GM12878 (cell line): ENCODE data around the gene LYZL1. TPM values are rescaled to one million over a fixed set of nuclear protein-coding genes. Genes with fewer than 3 reads are reported as not detected.

ENCODE experiments used
- ATAC-seq: fragments of 200-7000 bp; cut with Tn5 transposase; 3 replicates; pipeline ENCODE4 v1.9.1; 2020; ENCODE audit warnings: mild to moderate bottlenecking, moderate library complexity
- BruUV-seq: library from RNA; stranded (reverse); fragments of 400-500 nt; replicated peaks from 2 replicates; lab custom pipeline; 2021; lab: Mats Ljungman, UMichigan
- CTCF ChIA-PET: fragments of 300-600 bp; sonication (Branson Sonifier 250); formaldehyde crosslinking; extraction: SDS; loops from one replicate; lab custom pipeline; 2021; ENCODE audit warnings: inconsistent platforms; lab: Yijun Ruan, JAX
- POLR2A ChIA-PET: fragments of 350-600 bp; formaldehyde crosslinking; extraction: SDS; loops from one replicate; lab custom pipeline; 2021; ENCODE audit warnings: inconsistent platforms; lab: Charles Lee
- RAD21 ChIA-PET: fragments of 300-600 bp; sonication (Branson Sonifier 250); formaldehyde crosslinking; loops from one replicate; lab custom pipeline; 2023; ENCODE audit warnings: antibody characterized with exemption; ENCODE audit not compliant: unreplicated experiment; lab: Charles Lee
- SMC1A ChIA-PET: fragments of 300-600 bp; sonication (Branson Sonifier 250); formaldehyde crosslinking; loops from one replicate; lab custom pipeline; 2023; ENCODE audit not compliant: unreplicated experiment, uncharacterized antibody; lab: Charles Lee
- DNase-seq: peaks from one replicate; pipeline ENCODE4 v3.0.0-alpha.2; 2011; ENCODE audit warnings: low read depth, low spot score
- FAIRE-seq: peaks from 3 replicates; lab custom pipeline; 2011; peaks lifted over from hg19 to GRCh38; lab: Jason Lieb, UNC
- H2AFZ ChIP-seq: 2 replicates; pipeline ENCODE4 v1.6.0; 2011; ENCODE audit warnings: low read depth, low read length, control low read depth; ENCODE audit not compliant: control insufficient read depth
- H3K27ac ChIP-seq: 2 replicates; pipeline ENCODE4 v1.5.1; 2011; ENCODE audit warnings: control low read depth; ENCODE audit not compliant: control insufficient read depth, insufficient read depth
- H3K27me3 ChIP-seq, 2 experiments: replicated peaks in 1 of 2; 2 replicates each; pipeline versions ENCODE4 v1.6.0 to v1.6.1; 2011; ENCODE audit warnings: low read length in 1 of 2; ENCODE audit not compliant: control insufficient read depth in 2 of 2, insufficient read depth in 2 of 2
- H3K36me3 ChIP-seq, 2 experiments: 2 replicates each; pipeline ENCODE4 v1.5.1; 2011; ENCODE audit warnings: low read length in 1 of 2; ENCODE audit not compliant: control insufficient read depth in 2 of 2, insufficient read depth in 2 of 2
- H3K4me1 ChIP-seq: 2 replicates; pipeline ENCODE4 v1.6.1; 2011; ENCODE audit warnings: mild to moderate bottlenecking, low read length, moderate library complexity, mixed read lengths; ENCODE audit not compliant: control insufficient read depth, insufficient read depth
- H3K4me2 ChIP-seq: 2 replicates; pipeline ENCODE4 v1.6.0; 2011; ENCODE audit warnings: control low read depth; ENCODE audit not compliant: control insufficient read depth, insufficient read depth
- H3K4me3 ChIP-seq: fragments of 200-600 bp; sonication (generic); 2 replicates; pipeline ENCODE4 v1.5.1; 2016
- H3K79me2 ChIP-seq: 2 replicates; pipeline ENCODE4 v1.6.0; 2011; ENCODE audit warnings: low read length; ENCODE audit not compliant: control insufficient read depth, insufficient read depth
- H3K9ac ChIP-seq: 2 replicates; pipeline ENCODE4 v1.8.0; 2011; ENCODE audit warnings: low read length, control low read depth, mixed read lengths; ENCODE audit not compliant: control insufficient read depth, insufficient read depth
- H3K9me3 ChIP-seq: replicated peaks from 3 replicates; pipeline ENCODE4 v1.5.1; 2011; ENCODE audit warnings: mild to moderate bottlenecking, low read length; ENCODE audit not compliant: control insufficient read depth, insufficient read depth
- H4K20me1 ChIP-seq: 2 replicates; pipeline ENCODE4 v1.6.0; 2011; ENCODE audit not compliant: control insufficient read depth, insufficient read depth
- ASH2L ChIP-seq: fragments of 300-600, 200-600 bp; sonication (generic); IDR thresholded peaks from 2 replicates; pipeline ENCODE4 v1.6.1; 2017; ENCODE audit warnings: low read depth, mild to moderate bottlenecking, borderline replicate concordance
- CBFB ChIP-seq: IDR thresholded peaks from 2 replicates; pipeline ENCODE4 v1.6.1; 2016; ENCODE audit warnings: antibody characterized with exemption, low read depth
- HDAC6 ChIP-seq: fragments of 200-600 bp; sonication (generic); IDR thresholded peaks from one replicate; pipeline ENCODE4 v1.8.0; 2017; ENCODE audit warnings: antibody characterized with exemption; ENCODE audit not compliant: unreplicated experiment
- IKZF1 ChIP-seq: fragments of 450-650 bp; conservative IDR thresholded peaks from 2 replicates; pipeline ENCODE4 v1.6.1; 2017; ENCODE audit warnings: antibody characterized with exemption, mild to moderate bottlenecking
- JUNB ChIP-seq: IDR thresholded peaks from 2 replicates; pipeline ENCODE4 v1.6.1; 2016; ENCODE audit warnings: antibody characterized with exemption, mild to moderate bottlenecking
- MEF2B ChIP-seq: fragments of 450-650 bp; IDR thresholded peaks from 2 replicates; pipeline ENCODE4 v1.6.1; 2018; ENCODE audit warnings: mild to moderate bottlenecking, moderate library complexity; ENCODE audit not compliant: partially characterized antibody, poor library complexity, severe bottlenecking
- NBN ChIP-seq: fragments of 450-650 bp; IDR thresholded peaks from 2 replicates; pipeline ENCODE4 v1.6.1; 2016
- POU2F2 ChIP-seq: IDR thresholded peaks from 3 replicates; pipeline ENCODE4 v1.6.1; 2011; ENCODE audit warnings: low read depth, mild to moderate bottlenecking, low read length, borderline replicate concordance
- RFX5 ChIP-seq: IDR thresholded peaks from 2 replicates; pipeline ENCODE4 v1.6.1; 2011; ENCODE audit warnings: low read depth, low read length, improper control_type of control experiment
- ZBED1 ChIP-seq: IDR thresholded peaks from 2 replicates; pipeline ENCODE4 v1.6.1; 2016; ENCODE audit warnings: borderline replicate concordance
- WGBS: methylation state at CpG from one replicate; pipeline ENCODE4 v1.1.6; 2016; ENCODE audit warnings: low lambda C conversion rate; ENCODE audit not compliant: insufficient replicate concordance, insufficient coverage; ENCODE audit errors: missing lambda C conversion rate; 5-methylcytosine and 5-hydroxymethylcytosine counted together
- in situ Hi-C: fragments of 300-500 bp; cut with MboI; formaldehyde crosslinking; loops from 9 replicates; pipeline ENCODE4 v1.14.3; 2018; ENCODE audit warnings: mixed read lengths
- intact Hi-C: fragments of 100-400 bp; cut with micrococcal nuclease; formaldehyde crosslinking; loops from one replicate; pipeline ENCODE4 v1.14.2; 2022; ENCODE audit not compliant: unreplicated experiment
- polyA plus RNA-seq, 11 experiments: library from polyadenylated mRNA; depleted of rRNA in 4 of 11; unstranded in 6 of 11; stranded (reverse) in 5 of 11; fragments of >200 nt; fragmentation: Nextera tagmentation in 4 of 11; fragmentation: Illumina TruSeq in 1 of 11; extraction: Ambion mirVana in 4 of 11; extraction: Trizol in 1 of 11; gene quantifications; 1 replicate in 1 of 11; 2 replicates in 10 of 11; pipeline versions ENCODE4 v1.2.1 to v1.2.3, GENCODE V29; 2011 to 2016; ENCODE audit warnings: inconsistent platforms in 2 of 11, missing spikeins in 2 of 11, low read depth in 1 of 11
- total RNA-seq, 4 experiments: library from RNA; depleted of rRNA in 3 of 4; stranded (reverse); fragments of >200 nt in 3 of 4; fragmentation: Illumina TruSeq in 1 of 4; extraction: Trizol in 1 of 4; gene quantifications; 2 replicates each; pipeline versions ENCODE4 v1.2.1 to v1.2.3, GENCODE V29; 2013 to 2021
- TF ChIP-seq, protein P1 (sequence below): fragments of 450-650 bp; IDR thresholded peaks from 2 replicates; pipeline ENCODE4 v1.6.1; 2014; ENCODE audit warnings: mild to moderate bottlenecking

LYZL1 gene
- total and polyA plus RNA-seq, 10 of the 15 experiments (the other 5 are each of a cell fraction or from before 2014, with no cell fraction given) = not detected

GRCh38 chr10:29321656-29322055, 32.8 kb downstream of the LYZL1 start:
- no peak overlapping the region for H3K4me2 ChIP-seq
- ChIA-PET RAD21 (no interaction called here), CTCF (no interaction called here)
- H3K27ac ChIP-seq = no peak overlapping the region
- H3K9ac ChIP-seq = no peak overlapping the region
- H3K9me3 ChIP-seq = no peaks in the 10 kb centered on the region; the same call in 2 of the 3 replicates
- 42% methylated on average over 8 of the region's 8 CpGs for WGBS
- H3K4me1 ChIP-seq = no peaks in the 10 kb centered on the region
- no peak for ATAC-seq
- H3K79me2 ChIP-seq = no peaks in the 10 kb centered on the region
- H4K20me1 ChIP-seq = no peaks in the 10 kb centered on the region
- TF ChIP-seq, protein P1, sequence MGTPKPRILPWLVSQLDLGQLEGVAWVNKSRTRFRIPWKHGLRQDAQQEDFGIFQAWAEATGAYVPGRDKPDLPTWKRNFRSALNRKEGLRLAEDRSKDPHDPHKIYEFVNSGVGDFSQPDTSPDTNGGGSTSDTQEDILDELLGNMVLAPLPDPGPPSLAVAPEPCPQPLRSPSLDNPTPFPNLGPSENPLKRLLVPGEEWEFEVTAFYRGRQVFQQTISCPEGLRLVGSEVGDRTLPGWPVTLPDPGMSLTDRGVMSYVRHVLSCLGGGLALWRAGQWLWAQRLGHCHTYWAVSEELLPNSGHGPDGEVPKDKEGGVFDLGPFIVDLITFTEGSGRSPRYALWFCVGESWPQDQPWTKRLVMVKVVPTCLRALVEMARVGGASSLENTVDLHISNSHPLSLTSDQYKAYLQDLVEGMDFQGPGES = no peak
- TF ChIP-seq CBFB (no peak), IKZF1 (no peak), RFX5 (no peak), ASH2L (no peak), POU2F2 (no peak), MEF2B (no peak), JUNB (no peak), HDAC6 (no peak), NBN (no peak), ZBED1 (no peak)
- TF ChIP-seq, all 136 proteins: peak for 0
- H3K27me3 ChIP-seq = peaks cover 0 to 2% of the 10 kb centered on the region in 2 experiments; a peak in 2 of 4 replicates
- ChIA-PET POLR2A (no interaction called here), SMC1A (no interaction called here)
- no peak overlapping the region for H3K4me3 ChIP-seq
- no peaks in the 10 kb centered on the region for H3K36me3 ChIP-seq
- FAIRE-seq (no peak), DNase-seq (no peak)
- in situ Hi-C loops (no loop called here), intact Hi-C loops (no loop called here)
- H2AFZ ChIP-seq = no peak overlapping the region
- BruUV-seq = no TSS peak
